Measurements from ENCODE around the gene BABAM1. TPM values are rescaled to one million over a fixed set of nuclear protein-coding genes. Genes with fewer than 3 reads are reported as not detected.
A peak's percentile ranks its signal among the peaks of the same experiment; 100 is the strongest.

BABAM1 gene
- total RNA-seq, 1 donor from 2014 or later = 92.2 TPM

DNA sequence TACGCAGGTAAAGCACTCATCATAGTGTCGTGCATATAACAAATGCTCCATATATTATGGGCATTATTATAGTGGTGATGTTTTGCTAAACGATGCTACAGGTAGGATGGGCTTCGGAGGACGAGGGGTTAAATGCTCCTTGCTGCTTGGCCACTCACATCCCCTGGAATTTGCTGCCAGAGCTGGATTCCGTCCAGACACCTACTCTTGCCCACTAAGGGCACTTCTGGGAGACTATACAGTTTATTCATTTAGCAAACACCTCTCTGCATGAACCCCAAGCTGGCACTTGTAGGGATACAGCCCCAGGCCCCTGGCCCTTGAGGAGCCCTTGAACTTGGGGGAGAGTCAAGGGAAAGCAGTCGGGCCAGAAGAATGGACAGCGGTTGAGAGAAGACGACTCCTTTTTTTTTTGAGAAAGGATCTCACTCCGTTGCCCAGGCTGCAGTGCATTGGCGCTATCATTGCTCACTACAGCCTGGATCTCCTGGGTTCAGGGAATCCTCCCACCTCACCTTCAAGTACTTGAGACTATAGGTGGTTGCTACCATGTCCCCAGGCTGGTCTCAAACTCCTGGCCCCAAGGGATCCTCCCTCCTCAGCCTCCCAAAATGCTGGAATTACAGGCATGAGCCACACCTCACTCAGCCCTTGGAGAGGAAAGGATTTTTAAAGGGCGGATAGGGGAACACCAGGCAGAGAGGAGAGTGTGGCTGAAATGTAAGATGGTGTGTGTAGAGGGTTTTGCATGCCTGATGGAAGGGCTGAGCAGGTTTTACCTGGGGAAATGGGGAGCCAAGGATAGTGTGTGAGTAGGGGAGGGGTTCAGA, 37.4 kb downstream of the BABAM1 start:
- DNase-seq (ENCODE audit: low spot score in 2 of 2, unreplicated experiment in 2 of 2) = no peak
- Mint-ChIP-seq H3K4me1 (peaks cover 36% of the 10 kb centered on the region), H3K27ac (peak overlapping the region; percentile 81), H3K4me3 (peak overlapping the region; percentile 90), H3K9me3 (no peaks in the 10 kb centered on the region), H3K27me3 (ENCODE audit: low read depth) (no peaks in the 10 kb centered on the region), H3K36me3 (no peaks in the 10 kb centered on the region)
- TF ChIP-seq, protein P1, sequence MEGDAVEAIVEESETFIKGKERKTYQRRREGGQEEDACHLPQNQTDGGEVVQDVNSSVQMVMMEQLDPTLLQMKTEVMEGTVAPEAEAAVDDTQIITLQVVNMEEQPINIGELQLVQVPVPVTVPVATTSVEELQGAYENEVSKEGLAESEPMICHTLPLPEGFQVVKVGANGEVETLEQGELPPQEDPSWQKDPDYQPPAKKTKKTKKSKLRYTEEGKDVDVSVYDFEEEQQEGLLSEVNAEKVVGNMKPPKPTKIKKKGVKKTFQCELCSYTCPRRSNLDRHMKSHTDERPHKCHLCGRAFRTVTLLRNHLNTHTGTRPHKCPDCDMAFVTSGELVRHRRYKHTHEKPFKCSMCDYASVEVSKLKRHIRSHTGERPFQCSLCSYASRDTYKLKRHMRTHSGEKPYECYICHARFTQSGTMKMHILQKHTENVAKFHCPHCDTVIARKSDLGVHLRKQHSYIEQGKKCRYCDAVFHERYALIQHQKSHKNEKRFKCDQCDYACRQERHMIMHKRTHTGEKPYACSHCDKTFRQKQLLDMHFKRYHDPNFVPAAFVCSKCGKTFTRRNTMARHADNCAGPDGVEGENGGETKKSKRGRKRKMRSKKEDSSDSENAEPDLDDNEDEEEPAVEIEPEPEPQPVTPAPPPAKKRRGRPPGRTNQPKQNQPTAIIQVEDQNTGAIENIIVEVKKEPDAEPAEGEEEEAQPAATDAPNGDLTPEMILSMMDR (IDR thresholded peaks at IDR 0.05; ENCODE audit: unreplicated experiment) = no peak

DNA sequence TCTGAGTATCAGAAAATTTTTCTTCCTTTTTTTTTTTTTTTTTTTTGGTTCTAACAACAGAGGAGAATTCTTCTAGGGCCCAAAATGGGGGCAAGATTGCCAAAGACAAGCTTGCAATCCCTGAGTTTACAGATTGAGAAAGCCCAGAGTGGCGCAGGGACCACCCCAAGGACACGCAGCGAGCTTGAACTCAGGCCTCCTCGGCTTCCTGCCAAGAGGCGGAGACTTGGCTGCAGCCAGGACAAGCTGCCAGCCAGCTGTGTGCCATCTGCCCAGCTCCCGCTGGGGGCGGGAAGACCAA, 37.9 kb downstream of the BABAM1 start:
- TF ChIP-seq, protein P1 (IDR thresholded peaks at IDR 0.05; ENCODE audit: unreplicated experiment) = no peak
- peak overlapping the region; percentile 90 for H3K4me3 Mint-ChIP-seq

DNA sequence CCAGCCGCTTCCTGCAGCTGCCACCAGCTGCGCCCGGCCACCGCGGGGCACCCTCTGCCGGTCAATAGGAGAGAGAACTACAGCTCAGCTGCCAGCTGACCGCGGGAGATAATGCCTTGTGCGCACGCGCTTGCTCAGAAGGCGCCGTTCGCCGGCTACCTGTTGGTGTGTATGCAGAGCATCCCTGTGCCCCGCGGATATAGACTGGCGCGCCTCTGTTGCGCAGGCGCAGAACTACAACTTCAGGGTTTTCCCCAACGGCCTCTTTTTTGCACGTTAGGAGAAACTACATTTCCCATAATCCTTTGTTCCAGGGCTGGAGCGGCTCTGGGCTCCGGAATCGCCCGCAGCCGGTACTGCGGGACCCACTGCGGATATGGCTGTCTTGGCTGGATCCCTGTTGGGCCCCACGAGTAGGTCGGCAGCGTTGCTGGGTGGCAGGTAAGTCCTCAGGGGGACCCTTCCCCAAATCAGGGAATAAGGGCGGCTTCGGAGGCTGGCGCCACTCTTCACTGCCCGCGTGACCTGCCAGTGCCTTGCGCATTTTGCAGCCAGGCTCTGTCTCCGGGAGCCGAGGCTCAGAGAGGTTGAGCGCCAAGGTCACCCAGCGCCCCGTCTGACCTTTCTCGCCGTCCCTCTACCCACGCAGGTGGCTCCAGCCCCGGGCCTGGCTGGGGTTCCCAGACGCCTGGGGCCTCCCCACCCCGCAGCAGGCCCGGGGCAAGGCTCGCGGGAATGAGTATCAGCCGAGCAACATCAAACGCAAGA, 38.5 kb downstream of the BABAM1 start, which contains the start of gene MRPL34:
TSS of gene MRPL34 (plus strand) at position 356 of the 768 bp plus-strand sequence. CDS start at position 377, 21 bp downstream.
- Mint-ChIP-seq H3K36me3 (no peaks in the 10 kb centered on the region), H3K4me3 (peak within 1 kb of the TSS; percentile 90), H3K27ac (peak within 1 kb of the TSS; percentile 95), H3K9me3 (no peaks in the 10 kb centered on the region), H3K27me3 (ENCODE audit: low read depth) (no peaks in the 10 kb centered on the region), H3K4me1 (peaks cover 43% of the 10 kb centered on the region)
- TF ChIP-seq, protein P1 (IDR thresholded peaks at IDR 0.05; ENCODE audit: unreplicated experiment) = no peak
- peak; percentile 95 to 97 for DNase-seq (ENCODE audit: low spot score in 2 of 2, unreplicated experiment in 2 of 2)

More for the DNA sequence above, 37.9 kb downstream of the BABAM1 start:
- H3K27ac Mint-ChIP-seq = peak overlapping the region; percentile 95
- H3K27me3 Mint-ChIP-seq (ENCODE audit: low read depth) = no peaks in the 10 kb centered on the region
- H3K36me3 Mint-ChIP-seq = no peaks in the 10 kb centered on the region
- H3K4me1 Mint-ChIP-seq = peaks cover 38% of the 10 kb centered on the region
- H3K9me3 Mint-ChIP-seq = no peaks in the 10 kb centered on the region
- DNase-seq (ENCODE audit: low spot score in 2 of 2, unreplicated experiment in 2 of 2) = no peak

DNA sequence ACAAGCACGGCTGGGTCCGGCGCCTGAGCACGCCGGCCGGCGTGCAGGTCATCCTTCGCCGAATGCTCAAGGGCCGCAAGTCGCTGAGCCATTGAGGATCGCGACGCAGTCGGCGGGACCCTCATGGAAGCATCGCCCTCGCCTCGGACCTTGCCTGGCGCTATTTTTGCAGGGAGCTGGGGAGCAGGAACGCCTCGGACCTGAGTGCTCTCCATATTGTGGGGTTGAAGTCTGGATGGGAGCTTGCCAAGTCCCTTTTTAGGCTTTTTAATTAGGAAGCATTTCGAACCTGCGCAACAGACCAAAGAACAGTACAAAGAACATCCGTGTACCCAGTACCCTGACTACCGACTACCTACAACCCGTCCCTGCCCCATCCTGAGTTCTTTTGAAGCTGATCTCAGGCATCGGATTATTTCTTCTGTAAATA, 39.1 kb downstream of the BABAM1 start:
- H3K36me3 Mint-ChIP-seq = no peaks in the 10 kb centered on the region

DNA sequence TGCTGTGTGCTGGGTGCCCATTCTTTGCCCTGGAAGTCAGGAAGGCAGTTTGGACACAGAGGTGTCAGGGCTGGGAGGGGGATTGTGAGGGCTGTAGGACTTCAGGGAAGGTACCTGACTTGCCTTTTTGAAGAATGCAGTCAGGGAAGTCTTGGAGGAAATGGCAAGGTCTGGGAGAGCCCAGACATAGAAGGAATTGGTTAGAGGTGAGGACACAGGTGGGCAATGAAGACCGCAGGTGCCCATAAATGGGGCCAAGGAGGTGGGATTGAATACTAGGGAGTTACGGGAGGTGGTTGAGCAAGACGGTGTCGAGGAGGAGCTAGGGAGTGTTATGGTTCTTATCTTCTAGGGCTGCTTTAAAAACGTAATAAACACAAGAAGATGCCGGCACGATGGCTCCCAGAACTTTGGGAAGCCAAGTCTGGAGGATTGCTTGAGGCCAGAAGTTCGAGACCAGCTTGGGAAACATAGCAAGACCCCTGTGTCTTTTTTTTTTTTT, 40.7 kb downstream of the BABAM1 start:
- no peaks in the 10 kb centered on the region for H3K27me3 Mint-ChIP-seq (ENCODE audit: low read depth)
- peak overlapping the region; percentile 68 for H3K27ac Mint-ChIP-seq
- no peaks in the 10 kb centered on the region for H3K9me3 Mint-ChIP-seq
- peak overlapping the region; percentile 33 for H3K4me3 Mint-ChIP-seq
- no peaks in the 10 kb centered on the region for H3K36me3 Mint-ChIP-seq
- H3K4me1 Mint-ChIP-seq = peaks cover 37% of the 10 kb centered on the region
- no peak for DNase-seq (ENCODE audit: low spot score in 2 of 2, unreplicated experiment in 2 of 2)
- TF ChIP-seq, protein P1 (IDR thresholded peaks at IDR 0.05; ENCODE audit: unreplicated experiment) = no peak

More for the DNA sequence above, 39.1 kb downstream of the BABAM1 start:
- Mint-ChIP-seq H3K9me3 (no peaks in the 10 kb centered on the region), H3K4me1 (peaks cover 44% of the 10 kb centered on the region), H3K27me3 (ENCODE audit: low read depth) (no peaks in the 10 kb centered on the region), H3K27ac (peak overlapping the region; percentile 95), H3K4me3 (peak overlapping the region; percentile 90)
- DNase-seq (ENCODE audit: low spot score in 2 of 2, unreplicated experiment in 2 of 2) = no peak
- TF ChIP-seq, protein P1 (IDR thresholded peaks at IDR 0.05; ENCODE audit: unreplicated experiment) = no peak
